Measurements from ENCODE around the gene FPR1.

Gene FPR1

GRCh38 chr19:51751655-51752054, at the start of gene FPR1:
Gene FPR1 (minus strand): TSS chr19:51751878. CDS start chr19:51746994, 4,884 bp downstream.
- no peak for DNase-seq

- no peak for DNase-seq
These were observed 49.0 kb upstream of the FPR1 start for GRCh38 chr19:51800473-51801244.

GRCh38 chr19:51799774-51800472, 48.2 kb upstream of the FPR1 start:
- DNase-seq: no peak

- no peak for DNase-seq
These were observed 47.5 kb upstream of the FPR1 start for GRCh38 chr19:51799034-51799773.

GRCh38 chr19:51798062-51798461, 46.4 kb upstream of the FPR1 start:
- DNase-seq: no peak

- DNase-seq: no peak
These were observed 45.8 kb upstream of the FPR1 start for GRCh38 chr19:51797480-51797879.

- DNase-seq: no peak
These were observed 44.6 kb upstream of the FPR1 start for GRCh38 chr19:51796195-51796679.

- no peak for DNase-seq
These were observed 43.3 kb upstream of the FPR1 start, which contains the start of gene FPR3 for GRCh38 chr19:51794885-51795490. Gene FPR3 (plus strand): TSS chr19:51795157. CDS start chr19:51823749, 28,592 bp downstream.

GRCh38 chr19:51793994-51794393, 42.3 kb upstream of the FPR1 start:
- no peak for DNase-seq

- no peak for DNase-seq
These were observed 41.3 kb upstream of the FPR1 start for GRCh38 chr19:51792932-51793331.

- DNase-seq: no peak
These were observed 37.5 kb upstream of the FPR1 start for GRCh38 chr19:51789061-51789795.

GRCh38 chr19:51788029-51788428, 36.4 kb upstream of the FPR1 start:
- no peak for DNase-seq

GRCh38 chr19:51786646-51787494, 35.2 kb upstream of the FPR1 start:
- no peak for DNase-seq

- DNase-seq: no peak
These were observed 33.4 kb upstream of the FPR1 start for GRCh38 chr19:51784922-51785690.

- DNase-seq: no peak
These were observed 32.6 kb upstream of the FPR1 start for GRCh38 chr19:51784109-51784785.

GRCh38 chr19:51783372-51783771, 31.7 kb upstream of the FPR1 start:
- DNase-seq: no peak

- no peak for DNase-seq
These were observed 30.3 kb upstream of the FPR1 start for GRCh38 chr19:51781999-51782398.

- DNase-seq: no peak
These were observed 28.6 kb upstream of the FPR1 start for GRCh38 chr19:51780270-51780669.

GRCh38 chr19:51779703-51780102, 28.0 kb upstream of the FPR1 start:
- no peak for DNase-seq

- DNase-seq: no peak
These were observed 27.5 kb upstream of the FPR1 start for GRCh38 chr19:51779181-51779580.
